ENCODE measurements around the gene PRKG1. TPM values are rescaled to one million over a fixed set of nuclear protein-coding genes. Genes with fewer than 3 reads are reported as not detected.

PRKG1 gene
- total RNA-seq, 2 donors from 2014 or later, result 17.8 to 31.1 TPM

GRCh38 chr10:52266858-52267257, 1192.6 kb downstream of the PRKG1 start:
- Histone ChIP-seq H3K36me3 (peaks cover 1% of the 10 kb centered on the region), H3K27me3 (no peaks in the 10 kb centered on the region), H3K4me1 (no peaks in the 10 kb centered on the region), H3K27ac (no peak overlapping the region), H3K9me3 (no peaks in the 10 kb centered on the region), H3K4me3 (no peak overlapping the region)
- no peak for DNase-seq (ENCODE audit: low spot score)
- TF ChIP-seq CTCF (IDR thresholded peaks at IDR 0.05), result no peak

GRCh38 chr10:52268790-52269189, 1194.5 kb downstream of the PRKG1 start:
- H3K4me1 ChIP-seq, result no peaks in the 10 kb centered on the region
- no peak for TF ChIP-seq CTCF (IDR thresholded peaks at IDR 0.05)
- H3K4me3 ChIP-seq, result no peak overlapping the region
- H3K27me3 ChIP-seq, result no peaks in the 10 kb centered on the region
- peaks cover 7% of the 10 kb centered on the region for H3K36me3 ChIP-seq
- no peaks in the 10 kb centered on the region for H3K9me3 ChIP-seq
- H3K27ac ChIP-seq, result no peak overlapping the region
- no peak for DNase-seq (ENCODE audit: low spot score)

GRCh38 chr10:52269233-52269632, 1194.9 kb downstream of the PRKG1 start:
- DNase-seq (ENCODE audit: low spot score), result no peak
- Histone ChIP-seq H3K9me3 (no peaks in the 10 kb centered on the region), H3K27ac (no peak overlapping the region), H3K4me3 (no peak overlapping the region), H3K4me1 (no peaks in the 10 kb centered on the region), H3K27me3 (no peaks in the 10 kb centered on the region), H3K36me3 (peaks cover 7% of the 10 kb centered on the region)
- TF ChIP-seq CTCF (IDR thresholded peaks at IDR 0.05), result no peak

- Histone ChIP-seq H3K27ac (no peak overlapping the region), H3K9me3 (peaks cover 0 to 10% of the 10 kb centered on the region in 2 donors), H3K27me3 (no peaks in the 10 kb centered on the region), H3K4me3 (no peak overlapping the region), H3K36me3 (peaks cover 7% of the 10 kb centered on the region), H3K4me1 (no peaks in the 10 kb centered on the region)
- DNase-seq (ENCODE audit: low spot score), result no peak
- no peak for TF ChIP-seq CTCF (IDR thresholded peaks at IDR 0.05)
Observed at GRCh38 chr10:52276163-52276562, 1201.9 kb downstream of the PRKG1 start.

- Histone ChIP-seq H3K4me3 (no peak overlapping the region), H3K27ac (no peak overlapping the region), H3K4me1 (no peaks in the 10 kb centered on the region), H3K27me3 (no peaks in the 10 kb centered on the region), H3K9me3 (peaks cover 0 to 10% of the 10 kb centered on the region in 2 donors), H3K36me3 (peaks cover 5% of the 10 kb centered on the region)
- no peak for DNase-seq (ENCODE audit: low spot score)
- TF ChIP-seq CTCF (IDR thresholded peaks at IDR 0.05), result no peak
Observed at GRCh38 chr10:52276986-52277385, 1202.7 kb downstream of the PRKG1 start.

- TF ChIP-seq CTCF (IDR thresholded peaks at IDR 0.05), result no peak
- DNase-seq (ENCODE audit: low spot score), result no peak
- no peak overlapping the region for H3K4me3 ChIP-seq
- peaks cover 7% of the 10 kb centered on the region for H3K36me3 ChIP-seq
- H3K9me3 ChIP-seq, result peaks cover 0 to 10% of the 10 kb centered on the region in 2 donors
- no peak overlapping the region for H3K27ac ChIP-seq
- H3K4me1 ChIP-seq, result no peaks in the 10 kb centered on the region
- no peaks in the 10 kb centered on the region for H3K27me3 ChIP-seq
Observed at GRCh38 chr10:52279546-52279945, 1205.3 kb downstream of the PRKG1 start.

All from right atrium auricular region (tissue), 2 donors.